ENCODE results near the gene OCIAD2. TPM values are rescaled to one million over a fixed set of nuclear protein-coding genes. Genes with fewer than 3 reads are reported as not detected.

OCIAD2 gene
- total and polyA plus RNA-seq, 2 of the 8 experiments (the other 6 are each of a cell fraction or from before 2014, with no cell fraction given), result 105 to 122 TPM

DNA sequence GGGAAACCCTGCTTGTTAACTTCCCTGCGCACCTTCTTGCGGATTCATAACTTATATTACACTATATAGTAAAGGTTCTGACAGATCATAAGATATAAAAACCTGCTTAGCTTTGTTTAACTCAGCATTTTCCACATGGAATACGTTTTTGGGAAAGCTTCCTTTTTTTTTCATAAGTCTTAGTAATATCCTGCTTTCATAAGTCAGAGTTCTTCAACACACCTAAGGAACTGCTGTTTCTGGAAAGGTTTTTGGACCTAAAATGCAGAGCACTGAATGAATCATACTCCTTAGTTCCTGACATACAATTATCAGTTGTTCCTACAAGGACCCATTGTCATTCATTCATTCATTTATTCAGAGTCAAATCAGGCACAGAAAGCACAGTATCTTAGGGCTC is 32.3 kb upstream of the OCIAD2 start:
- Histone ChIP-seq H2AK5ac (ENCODE audit: low read depth, low read length) (no peak overlapping the region), H3K36me3 (ENCODE audit: control insufficient read depth in 2 of 4, insufficient read depth in 4 of 4, low read length in 3 of 4) (no peaks in the 10 kb centered on the region), H4K5ac (ENCODE audit: insufficient read length, low read depth, low read length) (no peak overlapping the region), H3K4me3 (ENCODE audit: extremely low read depth in 1 of 4, insufficient read depth in 2 of 4, low read depth in 3 of 4, low read length in 4 of 4) (no peak overlapping the region), H2BK20ac (ENCODE audit: low read length) (no peak overlapping the region), H3K4ac (replicated peaks; ENCODE audit: insufficient read length, low read depth, low read length) (no peak overlapping the region), H3K79me2 (ENCODE audit: control insufficient read depth in 1 of 2, insufficient read depth in 2 of 2, low read length in 2 of 2) (no peaks in the 10 kb centered on the region), H4K8ac (ENCODE audit: extremely low read depth, insufficient read depth, low read length) (no peak overlapping the region), H3K18ac (ENCODE audit: extremely low read depth, low read length) (no peak overlapping the region), H2BK12ac (ENCODE audit: low read depth, low read length) (no peak overlapping the region), H3K56ac (replicated peaks; ENCODE audit: insufficient read length, low read depth, low read length) (no peak overlapping the region), H3K4me2 (ENCODE audit: insufficient read depth in 1 of 2, low read depth in 2 of 2, low read length in 2 of 2) (no peak overlapping the region), H4K91ac (replicated peaks; ENCODE audit: insufficient read length, low read length) (no peak overlapping the region), H3K14ac (ENCODE audit: insufficient read length) (no peak overlapping the region), H3K27me3 (replicated peaks in 1 of 4; ENCODE audit: control insufficient read depth in 3 of 4, extremely low read depth in 1 of 4, insufficient read depth in 3 of 4, low read length in 3 of 4) (no peaks in the 10 kb centered on the region; a peak in 2 of 7 replicates), H3K27ac (ENCODE audit: low read depth, low read length) (no peak overlapping the region), H2AFZ (ENCODE audit: low read length) (no peak overlapping the region), H3K23ac (ENCODE audit: insufficient read length) (no peak overlapping the region), H3K9me3 (ENCODE audit: insufficient read depth in 2 of 2, low read depth in 1 of 2, low read length in 1 of 2) (peaks cover 3 to 5% of the 10 kb centered on the region in 2 experiments; a peak in 2 of 4 replicates), H3K4me1 (replicated peaks in 1 of 4; ENCODE audit: control insufficient read depth in 3 of 4, insufficient read depth in 4 of 4, low read length in 3 of 4) (no peaks in the 10 kb centered on the region), H2BK5ac (ENCODE audit: low read depth, low read length) (no peak overlapping the region), H2BK120ac (replicated peaks; ENCODE audit: low read depth, low read length) (no peak overlapping the region), H3K79me1 (ENCODE audit: low read depth, low read length) (no peaks in the 10 kb centered on the region), H3K9ac (replicated peaks in 1 of 4; ENCODE audit: extremely low read depth in 1 of 4, low read depth in 3 of 4, low read length in 3 of 4) (no peak overlapping the region), H2BK15ac (ENCODE audit: low read length) (no peak overlapping the region), H3K23me2 (ENCODE audit: low read depth, low read length) (no peaks in the 10 kb centered on the region), H4K20me1 (replicated peaks in 1 of 2; ENCODE audit: control insufficient read depth in 1 of 2, insufficient read depth in 2 of 2, low read length in 2 of 2) (no peaks in the 10 kb centered on the region)
- ChIA-PET POLR2A (ENCODE audit: partially characterized antibody) (no interaction called here), CTCF (ENCODE audit: partially characterized antibody) (interaction anchor here (0.7 to 0.8 kb wide), 2 partner anchors 11 to 12 kb away, joined by 3 read pairs; no protein-coding TSS in a partner anchor)
- DNase-seq (ENCODE audit: low read depth in 1 of 2, low spot score in 2 of 2), result no peak
- no peak for FAIRE-seq
- 94% methylated on average over 3 of the region's 3 CpGs; no CpG with 5 or more reads in 1 of the 2 experiments for WGBS, 2 experiments (ENCODE audit: extremely low coverage in 1 of 2, insufficient coverage in 1 of 2, insufficient read length in 1 of 2, insufficient replicate concordance in 2 of 2, low coverage in 1 of 2, low lambda C conversion rate in 2 of 2, missing lambda C conversion rate in 1 of 2)
- TF ChIP-seq PHF8 (conservative IDR thresholded peaks at IDR 0.05; ENCODE audit: low read depth, low read length), result no peak
- no peak for TF ChIP-seq CTBP2 (IDR thresholded peaks at IDR 0.05; ENCODE audit: borderline replicate concordance, insufficient read depth, insufficient read length, low read length)
- TF ChIP-seq RNF2 (IDR thresholded peaks at IDR 0.05; ENCODE audit: borderline replicate concordance, low read depth, low read length, missing control alignments, poor library complexity, severe bottlenecking), result no peak
- TF ChIP-seq EZH2 (IDR thresholded peaks at IDR 0.05; ENCODE audit: low read depth, low read length, severe bottlenecking), result no peak
- no peak for TF ChIP-seq BRCA1 (IDR thresholded peaks at IDR 0.05; ENCODE audit: low read depth, low read length)
- TF ChIP-seq SRF (IDR thresholded peaks at IDR 0.05; ENCODE audit: low read depth, low read length), result no peak
- TF ChIP-seq HDAC6 (IDR thresholded peaks at IDR 0.05; ENCODE audit: low read depth, low read length), result no peak
- TF ChIP-seq SUZ12 (IDR thresholded peaks at IDR 0.05; ENCODE audit: low read length), result no peak
- TF ChIP-seq MAFK (IDR thresholded peaks at IDR 0.05; ENCODE audit: low read depth, low read length), result no peak
- TF ChIP-seq GTF2F1 (IDR thresholded peaks at IDR 0.05; ENCODE audit: borderline replicate concordance, low read depth, low read length), result no peak
- no peak for TF ChIP-seq SP2 (IDR thresholded peaks at IDR 0.05; ENCODE audit: low read length)
- TF ChIP-seq TBP (IDR thresholded peaks at IDR 0.05; ENCODE audit: low read depth, low read length), result no peak
- no peak for TF ChIP-seq EGR1 (IDR thresholded peaks at IDR 0.05; ENCODE audit: borderline replicate concordance, low read depth, low read length)
- no peak for TF ChIP-seq SP1 (IDR thresholded peaks at IDR 0.05; ENCODE audit: low read depth, low read length)
- TF ChIP-seq TAF7 (optimal IDR thresholded peaks at IDR 0.05; ENCODE audit: borderline replicate concordance, low read depth, low read length), result no peak
